HG03469 (cell line): ENCODE data around the gene TIGD3.

Source experiments
- ATAC-seq: cut with Tn5 transposase; IDR thresholded peaks from one replicate; pipeline ENCODE4 v1.9.1; 2021; ENCODE audit warnings: mild to moderate bottlenecking, moderate library complexity, moderate number of reproducible peaks; ENCODE audit not compliant: unreplicated experiment

The TIGD3 gene

DNA sequence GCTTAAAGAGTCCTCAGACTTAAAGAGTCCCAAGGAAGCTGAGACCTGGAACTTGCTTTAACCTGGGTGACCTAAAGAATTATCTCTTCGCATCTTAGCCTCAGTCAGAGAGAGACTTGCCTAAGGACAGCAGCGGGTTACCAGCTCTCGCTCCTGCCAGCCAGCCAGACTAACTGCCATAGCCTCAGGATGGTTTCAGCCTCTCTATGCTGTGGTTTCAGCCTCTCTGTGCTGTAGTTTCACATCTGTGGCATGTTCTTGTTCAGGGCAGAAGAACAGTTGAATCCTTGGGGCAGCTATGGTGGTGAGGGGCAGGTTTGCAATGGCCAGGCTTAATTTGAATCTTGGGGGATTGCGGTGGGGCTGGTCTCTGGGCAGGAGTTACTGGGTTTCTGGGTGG is 34.2 kb downstream of the TIGD3 start:
- no peak for ATAC-seq

DNA sequence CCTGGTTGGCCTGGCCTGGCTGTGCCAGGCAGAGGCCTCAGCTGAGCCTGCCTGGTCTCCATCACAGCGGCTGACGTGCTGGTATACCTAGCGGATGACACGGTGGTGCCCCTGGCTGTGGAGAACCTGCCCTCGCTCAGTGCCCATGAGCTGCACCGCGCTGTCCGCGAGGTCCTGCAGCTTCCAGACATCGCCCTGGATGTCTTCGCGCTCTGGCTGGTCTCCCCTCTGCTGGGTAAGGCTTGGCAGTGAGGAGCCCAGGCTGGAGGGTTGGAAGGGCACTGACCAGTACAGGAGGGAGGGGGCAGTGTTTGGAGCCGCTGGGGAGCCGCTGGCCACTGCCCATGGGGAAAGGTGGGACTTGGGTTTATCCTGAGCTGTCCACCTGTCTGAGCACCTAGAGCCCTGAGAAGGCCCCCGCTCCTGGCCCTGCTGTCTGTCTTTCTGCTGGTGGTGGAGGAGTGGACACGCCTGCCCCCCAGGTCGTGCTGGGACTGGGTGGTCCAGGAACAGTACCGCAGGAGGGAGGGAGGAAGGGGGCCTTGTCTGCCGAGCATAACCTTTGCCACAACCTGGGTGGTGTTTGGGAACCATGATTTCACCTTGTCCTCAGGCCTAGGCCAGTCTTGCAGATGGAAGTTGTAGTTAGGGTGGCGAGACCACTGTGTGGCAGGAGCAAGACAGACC is 34.9 kb downstream of the TIGD3 start:
- ATAC-seq, result no peak

- ATAC-seq, result no peak
These were observed 35.8 kb downstream of the TIGD3 start for GRCh38 chr11:65390099-65390941.

DNA sequence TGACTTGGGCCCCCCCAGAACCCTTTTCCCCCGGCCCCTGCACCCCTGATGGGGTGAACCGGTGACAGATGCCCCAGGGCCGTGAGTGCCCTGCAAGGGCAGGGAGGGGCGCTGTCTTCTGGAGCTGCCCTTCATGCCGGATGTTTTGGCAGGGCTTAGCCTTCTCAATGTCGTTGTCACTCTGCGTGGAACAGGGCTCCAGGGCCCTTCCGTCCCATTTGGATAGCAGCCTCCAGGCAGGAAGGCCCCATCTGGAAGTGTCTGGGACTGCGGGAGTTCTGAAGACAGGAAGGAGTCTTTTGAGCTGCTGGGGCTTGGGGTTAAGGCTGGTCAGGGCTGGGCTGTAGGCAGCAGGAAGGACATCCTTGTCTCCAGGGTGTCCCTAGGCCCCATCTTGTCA is 36.4 kb downstream of the TIGD3 start:
- ATAC-seq, result no peak

DNA sequence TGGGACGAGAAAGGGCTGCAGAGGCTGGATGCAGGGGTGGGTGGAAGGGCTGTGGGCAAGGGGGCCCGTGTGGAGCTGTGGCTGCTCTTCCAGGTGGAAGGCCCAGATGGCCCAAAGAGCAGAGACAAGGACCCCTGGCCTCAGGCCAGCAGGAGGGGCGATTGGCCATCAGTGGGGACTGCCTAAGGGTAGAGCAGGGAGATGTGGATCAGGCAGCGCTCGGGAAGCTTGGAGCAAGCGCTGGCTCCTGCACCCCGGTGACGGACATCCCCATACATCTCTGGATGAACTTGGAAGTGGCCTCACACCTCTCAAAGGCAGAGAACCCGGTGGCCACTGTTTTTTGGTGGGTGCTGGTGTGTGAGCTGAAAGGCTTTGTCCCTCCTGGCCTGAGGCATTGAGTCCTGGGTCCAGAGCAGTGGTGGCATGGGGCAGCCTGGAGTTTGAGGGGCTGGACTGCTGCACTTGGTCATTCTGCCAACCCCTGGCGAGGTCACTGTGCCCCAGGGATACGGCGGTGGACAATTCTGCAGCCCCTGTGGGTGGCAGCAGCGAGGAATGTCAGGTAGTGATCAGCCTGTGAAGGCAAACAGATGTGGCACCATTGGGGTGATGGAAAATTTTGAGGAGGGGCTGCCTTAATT is 37.8 kb downstream of the TIGD3 start:
- no peak for ATAC-seq

DNA sequence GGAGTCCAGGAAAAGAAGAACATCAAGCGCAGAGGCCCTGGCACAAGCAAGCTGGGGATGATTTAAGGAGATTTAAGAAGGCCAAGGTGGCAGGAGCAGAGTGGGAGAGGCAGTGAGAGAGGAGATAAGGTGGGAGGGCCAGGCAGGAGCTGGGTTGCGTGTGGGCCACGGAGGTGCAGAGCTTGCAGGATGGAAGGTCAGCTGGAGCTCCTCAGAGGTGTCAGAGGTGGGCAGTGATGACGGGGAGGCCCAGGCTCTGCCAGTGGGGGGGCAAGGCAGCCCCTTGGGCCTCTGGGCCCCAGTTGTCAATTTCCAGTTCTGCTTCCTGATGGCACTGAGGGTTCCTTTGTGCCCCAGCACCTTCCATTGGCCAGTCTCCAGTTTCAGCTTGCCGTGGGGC is 38.3 kb downstream of the TIGD3 start:
- ATAC-seq, result no peak

GRCh38 chr11:65393513-65394079 is 39.0 kb downstream of the TIGD3 start:
- no peak for ATAC-seq

GRCh38 chr11:65394125-65394536 is 39.6 kb downstream of the TIGD3 start:
- ATAC-seq, result no peak

GRCh38 chr11:65395961-65396530 is 41.5 kb downstream of the TIGD3 start:
- no peak for ATAC-seq

DNA sequence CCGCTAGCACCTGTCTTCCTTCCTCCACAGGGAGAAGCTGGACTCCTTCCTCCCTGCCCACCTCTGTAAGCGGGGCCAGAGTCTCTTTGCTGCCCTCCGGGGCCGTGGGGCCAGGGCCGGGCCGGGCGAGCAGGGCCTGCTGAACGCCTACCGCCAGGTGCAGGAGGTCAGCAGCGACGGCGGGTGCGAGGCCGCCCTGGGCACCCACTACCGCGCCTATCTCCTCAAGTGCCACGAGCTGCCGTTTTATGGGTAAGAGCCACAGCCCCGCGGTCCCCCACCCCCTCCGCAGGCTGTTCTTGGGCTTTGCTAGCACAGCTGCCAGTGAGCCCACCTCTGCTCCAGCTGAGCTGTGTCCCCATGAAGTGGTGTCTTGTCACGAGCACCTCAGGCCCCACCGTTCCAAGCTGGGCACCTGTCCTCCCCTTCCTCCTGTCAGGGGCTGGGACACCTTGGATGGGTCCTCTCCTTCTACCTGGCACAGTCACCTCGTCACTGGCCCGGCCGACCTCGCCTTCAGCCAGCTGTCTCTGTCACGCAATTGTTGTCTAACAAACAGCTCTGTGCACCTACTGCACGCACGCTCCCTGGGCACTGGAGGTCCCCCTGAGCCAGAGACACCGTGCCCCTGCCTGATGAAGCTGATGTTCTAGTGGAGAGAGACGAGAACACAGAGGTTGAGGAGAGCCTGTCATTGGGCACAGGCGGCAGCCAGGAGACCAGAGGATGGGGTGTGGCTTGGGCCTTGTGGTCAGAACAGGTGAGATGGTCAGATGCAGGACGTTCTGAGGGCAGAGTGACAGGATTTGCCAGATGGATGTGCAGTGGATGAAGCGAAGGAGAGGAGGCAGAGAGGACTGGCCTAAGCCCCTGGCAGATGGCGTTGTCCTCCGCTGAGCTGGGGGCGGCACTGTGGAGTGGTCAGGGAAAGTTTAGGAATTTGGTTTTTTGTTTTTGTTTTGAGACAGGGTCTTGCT is 42.5 kb downstream of the TIGD3 start:
- ATAC-seq, result no peak

DNA sequence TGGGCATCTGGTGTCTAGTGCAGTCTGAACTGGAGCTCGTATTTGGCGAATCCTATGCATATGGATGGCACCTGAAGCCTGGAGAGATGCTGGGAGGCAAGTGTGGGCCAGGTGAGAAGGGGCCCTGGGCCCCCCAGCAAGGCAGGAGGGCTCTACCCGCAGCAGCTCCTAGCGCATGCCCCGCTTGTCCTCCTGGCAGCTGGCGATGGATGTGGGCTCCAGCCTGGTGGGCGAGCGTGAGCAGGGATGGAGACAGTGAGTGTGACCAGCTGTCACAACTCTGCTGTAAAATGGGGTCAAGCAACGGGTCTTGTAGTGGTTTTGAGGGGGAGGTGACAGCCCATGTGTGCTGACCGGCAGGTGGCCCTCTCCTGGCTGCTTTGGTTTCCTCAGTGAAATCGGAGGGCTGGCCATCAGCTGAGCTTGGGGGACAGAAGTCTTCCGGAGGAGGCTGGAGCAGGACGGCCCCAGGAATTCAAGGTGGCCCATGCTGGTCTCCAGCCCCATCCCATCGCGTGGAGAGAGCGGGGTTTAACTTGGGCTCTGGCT is 43.9 kb downstream of the TIGD3 start:
- no peak for ATAC-seq

DNA sequence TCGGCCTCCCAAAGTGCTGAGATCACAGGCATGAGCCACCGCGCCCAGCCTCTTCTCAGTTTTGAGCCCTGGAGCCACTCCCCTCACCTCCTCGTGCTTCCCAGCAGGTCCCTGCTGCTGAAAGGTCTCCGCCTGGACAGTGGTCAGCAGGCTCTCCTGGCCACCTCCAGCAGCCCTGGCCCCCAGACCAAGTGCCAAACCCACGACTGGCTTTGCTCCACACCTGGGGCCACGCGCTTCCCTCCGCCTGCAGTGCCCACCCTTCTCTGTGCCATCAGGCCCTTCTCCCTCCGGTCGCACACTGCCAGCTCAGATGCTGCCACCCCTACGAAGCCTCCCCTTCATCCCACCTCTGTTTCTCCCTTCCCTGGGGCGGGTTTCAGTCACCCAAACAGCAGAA is 44.7 kb downstream of the TIGD3 start:
- no peak for ATAC-seq

DNA sequence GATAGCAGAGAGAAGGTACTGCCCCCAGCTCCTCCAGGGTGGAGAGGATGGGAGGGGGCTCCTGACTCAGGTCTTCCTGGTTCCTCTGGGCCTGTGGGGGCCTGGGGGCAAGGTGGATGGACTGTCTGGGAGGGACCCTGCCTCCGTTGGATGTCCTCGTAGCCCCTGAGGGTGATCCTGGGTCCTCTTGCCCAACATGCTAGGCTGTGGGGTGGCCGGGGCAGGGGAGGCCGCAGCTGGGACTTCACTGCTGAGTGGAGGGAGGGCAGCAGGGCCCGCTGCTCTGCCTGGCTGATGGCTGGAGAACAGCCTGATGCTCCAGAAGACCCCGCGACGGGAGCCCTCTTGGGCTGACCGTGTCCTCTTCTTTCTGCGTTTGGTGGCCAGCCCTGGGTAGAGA is 45.3 kb downstream of the TIGD3 start:
- ATAC-seq, result no peak

DNA sequence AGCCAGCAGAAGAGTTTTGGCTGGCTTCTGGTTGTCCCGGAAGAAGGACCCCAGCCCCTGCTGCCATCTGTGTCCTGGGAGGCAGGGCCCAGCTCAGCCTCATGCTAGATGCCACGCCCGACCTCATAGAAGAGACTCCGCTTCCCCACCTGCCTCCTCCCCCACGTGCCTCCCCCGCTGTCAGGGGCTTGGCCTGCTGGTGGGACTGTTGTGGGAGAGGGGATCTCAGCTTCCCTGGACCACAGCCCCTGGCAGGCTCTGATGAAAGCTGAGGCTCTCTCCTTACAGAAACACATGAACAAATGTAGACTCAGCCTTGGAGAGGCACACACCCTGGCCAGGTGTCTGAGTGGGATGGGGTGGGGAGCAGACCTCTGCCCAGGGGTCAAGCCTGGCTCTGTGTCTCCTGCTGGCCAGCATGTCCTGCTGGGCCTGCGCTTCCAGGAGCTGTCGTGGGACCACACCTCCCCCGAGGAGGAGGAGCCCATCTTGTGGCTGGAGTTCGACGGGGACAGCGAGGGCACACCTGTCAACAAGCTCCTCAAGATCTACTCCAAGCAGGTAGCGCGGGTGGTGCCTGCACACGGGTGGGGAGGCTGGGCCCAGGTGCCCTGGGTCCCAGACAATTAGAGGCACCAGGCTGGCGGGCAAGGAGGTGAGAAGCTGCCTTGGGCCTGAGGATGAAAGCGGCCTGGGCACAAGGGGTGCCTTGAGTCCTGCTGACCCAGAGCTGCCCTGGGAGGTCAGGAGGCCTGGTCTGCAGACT is 45.9 kb downstream of the TIGD3 start:
- no peak for ATAC-seq

DNA sequence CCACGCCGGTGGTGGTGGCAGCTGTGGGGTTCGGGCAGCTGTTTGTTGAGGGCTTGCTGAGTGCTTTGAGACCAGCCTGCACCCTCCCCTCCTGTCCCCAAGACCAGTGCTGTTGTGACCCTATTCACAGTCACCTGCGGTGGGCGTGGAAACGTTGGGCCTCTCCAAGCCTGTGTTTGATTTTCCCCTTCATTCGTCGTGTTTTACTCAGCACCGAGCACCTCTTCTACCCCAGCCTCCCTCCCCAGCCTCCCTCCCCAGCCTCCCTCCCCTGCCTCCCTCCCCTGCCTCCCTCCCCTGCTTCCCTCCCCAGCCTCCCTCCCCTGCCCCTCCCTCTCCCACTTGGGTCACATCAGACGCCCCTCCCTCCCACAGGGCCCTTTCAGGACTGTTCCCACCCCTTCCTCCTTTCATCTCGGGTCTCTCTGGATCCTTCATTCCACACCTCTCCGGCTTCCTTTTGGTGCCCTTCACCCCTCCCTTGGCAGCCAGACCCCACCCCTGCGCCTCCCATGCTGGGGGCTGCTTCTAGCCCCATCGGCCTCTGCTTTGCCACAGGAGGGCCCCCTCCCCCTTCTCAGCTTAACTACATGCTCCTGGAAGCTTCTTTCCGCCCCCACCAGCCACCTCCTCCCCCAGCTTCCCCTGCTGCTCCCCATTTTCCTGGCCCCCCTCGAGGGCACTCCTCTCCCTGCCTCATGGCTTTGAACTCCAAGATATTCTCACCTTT is 46.7 kb downstream of the TIGD3 start:
- ATAC-seq, result no peak

DNA sequence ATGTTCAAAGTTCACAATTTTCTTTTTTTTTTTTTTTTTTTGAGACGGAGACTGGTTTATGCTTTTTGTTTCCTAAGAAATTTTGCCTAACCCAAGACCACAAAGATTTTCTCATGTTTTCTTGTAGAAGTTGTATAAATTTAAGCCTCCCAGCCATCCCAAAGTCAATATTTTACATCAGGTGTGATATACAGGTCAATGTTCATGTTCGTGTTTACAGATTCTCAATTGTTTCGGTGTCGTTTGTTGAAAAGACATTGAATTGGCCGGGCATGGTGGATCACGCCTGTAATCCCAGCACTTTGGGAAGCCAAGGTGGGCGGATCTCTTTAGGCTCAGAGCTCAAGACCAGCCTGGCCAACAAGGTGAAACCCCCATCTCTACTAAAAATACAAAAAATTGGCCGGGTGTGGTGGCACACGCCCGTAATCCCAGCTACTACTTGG is 47.3 kb downstream of the TIGD3 start:
- ATAC-seq, result no peak

GRCh38 chr11:65402790-65403189 is 48.2 kb downstream of the TIGD3 start:
- no peak for ATAC-seq

DNA sequence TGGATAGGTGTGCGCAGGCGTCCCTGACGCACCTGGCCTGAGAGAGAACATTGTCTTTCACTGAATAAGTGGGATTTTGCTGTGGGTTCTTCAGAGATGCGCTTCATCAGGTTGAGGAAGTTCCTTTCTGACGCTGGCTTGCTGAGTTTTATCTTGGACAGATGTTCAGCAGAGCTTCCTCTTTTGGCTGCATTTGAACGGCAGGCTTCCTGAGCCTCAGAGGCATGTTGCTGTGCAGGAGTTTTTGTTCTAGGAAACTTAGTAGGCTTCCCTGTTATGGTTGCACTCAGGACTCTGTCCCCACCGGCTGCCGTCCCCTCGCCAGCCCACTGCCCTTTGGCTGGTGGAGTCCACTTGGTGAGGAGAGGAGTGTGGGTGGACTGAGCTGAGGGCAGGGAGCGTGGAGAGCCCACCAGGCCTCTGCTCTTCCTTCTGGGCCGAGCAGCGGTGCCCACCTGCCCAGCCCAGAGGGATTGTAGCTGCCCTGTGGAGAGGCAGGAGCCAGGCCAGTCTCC is 49.1 kb downstream of the TIGD3 start:
- no peak for ATAC-seq
